GM23338 (cell line): Measurements from ENCODE around the gene GZMH. TPM values are rescaled to one million over a fixed set of nuclear protein-coding genes. Genes with fewer than 3 reads are reported as not detected.

Experiments
- ATAC-seq: fragments of 200-7000 bp; cut with Tn5 transposase; 3 replicates; pipeline ENCODE4 v1.9.1; 2020
- DNase-seq: peaks from one replicate; pipeline ENCODE4 v3.0.0-alpha.2; 2015; ENCODE audit warnings: low spot score
- H2AFZ ChIP-seq: fragments of 200-600 bp; sonication (generic); 2 replicates; pipeline ENCODE4 v1.8.0; 2016; ENCODE audit warnings: antibody characterized with exemption, mild to moderate bottlenecking, moderate library complexity
- H3F3A ChIP-seq: fragments of 200-600 bp; sonication (generic); replicated peaks from 2 replicates; pipeline ENCODE4 v1.8.0; 2017; ENCODE audit warnings: antibody characterized with exemption, mixed run types, low read depth
- H3K27ac ChIP-seq: fragments of 200-600 bp; sonication (generic); 2 replicates; pipeline ENCODE4 v1.6.1; 2016; ENCODE audit warnings: low read depth
- H3K27me3 ChIP-seq: fragments of 200-600 bp; sonication (generic); 2 replicates; pipeline ENCODE4 v1.8.0; 2016; ENCODE audit warnings: mild to moderate bottlenecking, mixed run types, moderate library complexity; ENCODE audit not compliant: insufficient read depth
- H3K36me3 ChIP-seq: fragments of 200-600 bp; sonication (generic); 2 replicates; pipeline ENCODE4 v1.8.0; 2016; ENCODE audit warnings: mild to moderate bottlenecking; ENCODE audit not compliant: insufficient read depth
- H3K4me1 ChIP-seq: fragments of 200-600 bp; sonication (generic); 2 replicates; pipeline ENCODE4 v1.8.0; 2016; ENCODE audit warnings: mild to moderate bottlenecking, moderate library complexity; ENCODE audit not compliant: insufficient read depth
- H3K4me2 ChIP-seq: fragments of 200-600 bp; sonication (generic); 2 replicates; pipeline ENCODE4 v1.7.1; 2017; ENCODE audit warnings: mixed run types
- H3K4me3 ChIP-seq: fragments of 200-600 bp; sonication (generic); 2 replicates; pipeline ENCODE4 v1.6.1; 2016; ENCODE audit warnings: mixed run types
- H3K79me2 ChIP-seq: fragments of 200-600 bp; sonication (generic); replicated peaks from 2 replicates; pipeline ENCODE4 v1.8.0; 2017; ENCODE audit warnings: mild to moderate bottlenecking; ENCODE audit not compliant: insufficient read depth
- H3K9me2 ChIP-seq: fragments of 200-600 bp; sonication (generic); 2 replicates; pipeline ENCODE4 v1.8.0; 2017; ENCODE audit not compliant: insufficient read depth
- H4K20me1 ChIP-seq: fragments of 200-600 bp; sonication (generic); replicated peaks from 2 replicates; pipeline ENCODE4 v1.8.0; 2017; ENCODE audit warnings: mild to moderate bottlenecking; ENCODE audit not compliant: insufficient read depth
- H3K27ac Mint-ChIP-seq: 2 replicates; pipeline ENCODE4 v1.8.0; 2020; ENCODE audit warnings: inconsistent platforms, mild to moderate bottlenecking, moderate library complexity, mixed read lengths
- H3K27me3 Mint-ChIP-seq: 3 replicates; pipeline ENCODE4 v1.8.0; 2022; ENCODE audit warnings: low read depth, mild to moderate bottlenecking, moderate library complexity, mixed read lengths, inconsistent platforms; ENCODE audit not compliant: insufficient read depth, poor library complexity
- H3K36me3 Mint-ChIP-seq: 3 replicates; pipeline ENCODE4 v1.8.0; 2021; ENCODE audit warnings: low read depth, mild to moderate bottlenecking, inconsistent platforms, moderate library complexity, mixed read lengths
- H3K4me1 Mint-ChIP-seq: 3 replicates; pipeline ENCODE4 v1.8.0; 2020; ENCODE audit warnings: mild to moderate bottlenecking, inconsistent platforms, mixed read lengths
- H3K4me3 Mint-ChIP-seq: 3 replicates; pipeline ENCODE4 v1.8.0; 2021; ENCODE audit warnings: moderate library complexity, mild to moderate bottlenecking, inconsistent platforms, mixed read lengths
- H3K9me3 Mint-ChIP-seq: 3 replicates; pipeline ENCODE4 v1.8.0; 2020; ENCODE audit warnings: moderate library complexity, mild to moderate bottlenecking, inconsistent platforms, mixed read lengths
- EZH2phosphoT487 ChIP-seq: fragments of 200-600 bp; sonication (generic); IDR thresholded peaks from one replicate; pipeline ENCODE4 v1.8.1; 2018; ENCODE audit warnings: antibody characterized with exemption; ENCODE audit not compliant: unreplicated experiment
- NANOG ChIP-seq: IDR thresholded peaks from 2 replicates; pipeline ENCODE4 v1.6.1; 2016; ENCODE audit warnings: antibody characterized with exemption, borderline replicate concordance
- POLR2AphosphoS5 ChIP-seq: IDR thresholded peaks from 2 replicates; pipeline ENCODE4 v1.6.1; 2016; ENCODE audit warnings: antibody characterized with exemption, low read depth
- STAT1 ChIP-seq: IDR thresholded peaks from one replicate; pipeline ENCODE4 v1.6.1; 2016; ENCODE audit warnings: antibody characterized with exemption; ENCODE audit not compliant: unreplicated experiment
- ZNF114 ChIP-seq: fragments of 250-450 bp; sonication (Bioruptor Pico); IDR thresholded peaks from 2 replicates; pipeline ENCODE4 v1.5.0; 2020; ENCODE audit warnings: mild to moderate bottlenecking, moderate library complexity
- ZNF462 ChIP-seq: fragments of 250-450 bp; sonication (Bioruptor Pico); IDR thresholded peaks from 2 replicates; pipeline ENCODE4 v1.5.0; 2020; ENCODE audit warnings: mild to moderate bottlenecking, moderate library complexity
- polyA plus RNA-seq: library from polyadenylated mRNA; unstranded; fragments of >200 nt; fragmentation: Nextera tagmentation; extraction: Ambion mirVana; gene quantifications from 2 replicates; pipeline ENCODE4 v1.2.1, GENCODE V29; 2016
- total RNA-seq: library from RNA; depleted of rRNA; stranded (reverse); fragments of >200 nt; shearing (Covaris generic); gene quantifications from 2 replicates; pipeline ENCODE4 v1.2.3, GENCODE V29; 2014
- TF ChIP-seq, protein P1 (sequence below): IDR thresholded peaks from 2 replicates; pipeline ENCODE4 v1.6.1; 2016; ENCODE audit warnings: antibody characterized with exemption

Gene GZMH
- total and polyA plus RNA-seq, 2 experiments from 2014 or later = not detected

DNA sequence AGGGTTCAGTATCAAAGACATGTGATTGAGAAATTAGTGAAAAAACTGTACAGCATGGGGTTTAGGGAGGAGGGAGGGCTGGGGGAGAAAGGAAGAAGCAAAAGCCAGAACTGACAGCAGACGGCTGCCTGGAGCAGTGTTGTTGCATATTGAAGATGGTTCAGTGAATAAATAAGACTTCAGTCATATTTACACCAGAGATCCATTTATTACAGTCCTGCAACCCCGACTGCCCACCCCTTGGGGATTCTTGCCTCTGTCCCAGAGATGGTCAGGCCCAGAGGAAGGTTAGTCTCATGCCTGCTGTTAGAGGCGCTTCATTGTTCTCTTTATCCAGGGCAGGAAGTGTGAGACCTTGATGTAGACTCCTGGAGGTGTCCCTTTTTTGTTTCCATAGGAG lies 3.2 kb downstream of the GZMH start:
- no peaks in the 10 kb centered on the region for H3K27me3 ChIP-seq
- no peak overlapping the region for H3K4me3 ChIP-seq
- Mint-ChIP-seq H3K4me3 (no peak overlapping the region), H3K27me3 (peaks cover 7% of the 10 kb centered on the region), H3K9me3 (no peaks in the 10 kb centered on the region; the same call in 1 of the 3 replicates), H3K36me3 (no peaks in the 10 kb centered on the region), H3K27ac (no peak overlapping the region), H3K4me1 (peaks cover 2% of the 10 kb centered on the region; the same call in 2 of the 3 replicates)
- no peak overlapping the region for H3K27ac ChIP-seq
- H3K9me2 ChIP-seq = peaks cover 5% of the 10 kb centered on the region; the same call in 1 of the 2 replicates
- no peak for DNase-seq
- no peak overlapping the region for H3K4me2 ChIP-seq
- no peaks in the 10 kb centered on the region for H4K20me1 ChIP-seq
- no peaks in the 10 kb centered on the region for H3K36me3 ChIP-seq
- H3K4me1 ChIP-seq = no peaks in the 10 kb centered on the region
- no peaks in the 10 kb centered on the region for H3F3A ChIP-seq
- no peak overlapping the region for H2AFZ ChIP-seq
- TF ChIP-seq POLR2AphosphoS5 (no peak), NANOG (no peak), ZNF114 (CRISPR knock-in tag) (no peak), STAT1 (no peak), ZNF462 (CRISPR knock-in tag) (no peak), EZH2phosphoT487 (no peak)
- TF ChIP-seq, protein P1, sequence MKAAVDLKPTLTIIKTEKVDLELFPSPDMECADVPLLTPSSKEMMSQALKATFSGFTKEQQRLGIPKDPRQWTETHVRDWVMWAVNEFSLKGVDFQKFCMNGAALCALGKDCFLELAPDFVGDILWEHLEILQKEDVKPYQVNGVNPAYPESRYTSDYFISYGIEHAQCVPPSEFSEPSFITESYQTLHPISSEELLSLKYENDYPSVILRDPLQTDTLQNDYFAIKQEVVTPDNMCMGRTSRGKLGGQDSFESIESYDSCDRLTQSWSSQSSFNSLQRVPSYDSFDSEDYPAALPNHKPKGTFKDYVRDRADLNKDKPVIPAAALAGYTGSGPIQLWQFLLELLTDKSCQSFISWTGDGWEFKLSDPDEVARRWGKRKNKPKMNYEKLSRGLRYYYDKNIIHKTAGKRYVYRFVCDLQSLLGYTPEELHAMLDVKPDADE = no peak
- no peaks in the 10 kb centered on the region for H3K79me2 ChIP-seq
- ATAC-seq = no peak
